Measurements from ENCODE around the gene ZC2HC1C.
"Not testable (repeated sequence)": the region's sequence is repeated elsewhere in the genome, so short reads cannot be mapped to it uniquely, and the experiment has no call there.

The ZC2HC1C gene

GRCh38 chr14:75059642-75060041 lies 9.8 kb upstream of the ZC2HC1C start:
- no peak for DNase-seq

GRCh38 chr14:75060420-75060819 lies 9.0 kb upstream of the ZC2HC1C start:
- DNase-seq, result no peak

DNA sequence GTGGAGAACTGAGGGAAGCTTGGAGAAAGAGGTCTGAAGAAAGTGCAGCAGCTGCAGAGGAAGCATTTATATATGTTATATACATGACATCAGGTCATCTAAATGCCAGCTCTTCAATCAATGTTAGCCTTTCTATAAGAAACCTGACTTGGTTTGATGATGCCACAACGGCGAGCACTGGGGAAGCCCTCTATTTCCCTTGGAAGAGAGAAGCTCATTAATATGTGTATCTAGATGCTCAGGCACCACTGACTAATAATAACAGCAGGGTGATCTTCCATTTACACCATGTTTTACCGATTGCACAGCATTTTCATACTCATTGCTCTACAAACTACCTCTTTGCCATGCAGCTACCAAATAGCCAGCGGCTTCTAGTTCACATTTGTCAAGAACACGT lies 6.4 kb upstream of the ZC2HC1C start:
- peak in 1 of 2 donors; percentile 4 for DNase-seq

DNA sequence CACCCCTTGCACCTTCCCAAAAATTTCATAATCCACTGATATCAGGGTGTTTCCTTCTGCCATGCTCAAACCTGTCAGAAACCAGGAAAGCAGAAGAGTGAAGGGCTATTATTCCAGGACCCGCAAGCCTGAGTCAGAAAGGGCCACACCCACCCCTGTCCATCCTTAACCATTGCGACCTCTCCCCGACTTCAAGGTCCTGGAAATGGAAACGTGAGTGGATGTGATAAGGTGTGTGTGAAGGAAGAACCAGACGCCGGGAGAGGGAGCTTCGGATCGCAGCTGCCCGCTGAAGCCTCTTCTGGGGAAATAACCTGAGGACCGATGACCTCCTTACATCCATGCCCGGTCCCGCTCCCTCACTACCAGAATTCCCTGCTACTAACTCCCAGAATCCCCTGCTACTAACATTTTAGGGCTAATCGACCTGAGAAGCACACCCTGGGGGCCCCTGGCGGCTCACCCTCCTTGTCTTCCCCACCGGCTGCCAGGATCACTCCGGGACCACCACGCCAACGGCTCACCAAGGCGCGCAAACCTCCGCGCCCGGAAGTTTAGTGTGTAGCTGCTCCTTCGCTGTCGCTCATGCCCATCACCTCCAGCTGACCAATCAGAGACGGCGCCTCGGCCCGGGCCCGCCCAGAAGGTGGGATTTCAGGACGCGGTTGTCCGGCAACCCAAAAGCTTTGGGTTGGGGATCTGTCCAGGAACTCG lies 5.8 kb upstream of the ZC2HC1C start, which contains the start of gene ACYP1:
Gene ACYP1, minus strand, starts transcription at position 534 of the 714 bp plus-strand sequence. Its CDS starts 471 bp downstream, at position 63.
- DNase-seq, result peak; percentile 92

DNA sequence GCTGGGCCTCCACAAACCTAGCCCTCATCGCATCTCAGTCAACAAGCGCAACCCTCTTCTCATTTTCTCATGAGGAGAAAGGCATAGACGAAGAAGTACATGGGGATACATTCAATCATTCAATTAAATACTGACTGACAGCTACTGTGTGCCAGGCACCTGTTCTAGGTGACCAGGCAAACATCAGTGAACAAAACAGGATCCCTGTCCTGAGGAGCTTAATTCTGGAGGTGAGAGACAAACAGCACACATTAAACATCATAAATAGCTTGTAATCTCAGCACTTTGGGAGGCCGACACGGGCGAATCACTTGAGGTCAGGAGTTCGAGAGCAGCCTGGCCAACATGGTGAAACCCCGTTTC lies 5.3 kb upstream of the ZC2HC1C start:
- no peak for DNase-seq

- no peak for DNase-seq
Observed at GRCh38 chr14:75066691-75067090, 2.8 kb upstream of the ZC2HC1C start.

GRCh38 chr14:75067212-75067611 lies 2.2 kb upstream of the ZC2HC1C start:
- no peak for DNase-seq

DNA sequence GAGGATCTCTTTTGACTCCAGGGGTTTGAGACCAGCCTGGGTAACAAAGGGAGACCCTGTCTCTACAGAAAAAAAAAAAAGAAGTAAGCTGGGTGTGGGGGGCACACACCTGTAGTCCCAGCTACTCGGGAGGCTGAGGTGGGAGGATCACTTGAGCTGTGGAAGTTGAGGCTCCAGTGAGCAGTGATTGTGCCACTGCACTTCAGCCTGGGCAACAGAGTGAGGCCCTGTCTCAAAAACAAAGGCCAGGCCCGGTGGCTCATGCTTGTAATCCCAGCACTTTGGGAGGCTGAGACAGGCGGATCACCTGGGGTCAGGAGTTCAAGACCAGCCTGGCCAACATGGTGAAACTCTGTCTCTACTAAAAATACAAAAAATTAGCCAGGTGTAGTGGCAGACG lies 1.7 kb upstream of the ZC2HC1C start:
- not testable (repeated sequence) for DNase-seq

DNA sequence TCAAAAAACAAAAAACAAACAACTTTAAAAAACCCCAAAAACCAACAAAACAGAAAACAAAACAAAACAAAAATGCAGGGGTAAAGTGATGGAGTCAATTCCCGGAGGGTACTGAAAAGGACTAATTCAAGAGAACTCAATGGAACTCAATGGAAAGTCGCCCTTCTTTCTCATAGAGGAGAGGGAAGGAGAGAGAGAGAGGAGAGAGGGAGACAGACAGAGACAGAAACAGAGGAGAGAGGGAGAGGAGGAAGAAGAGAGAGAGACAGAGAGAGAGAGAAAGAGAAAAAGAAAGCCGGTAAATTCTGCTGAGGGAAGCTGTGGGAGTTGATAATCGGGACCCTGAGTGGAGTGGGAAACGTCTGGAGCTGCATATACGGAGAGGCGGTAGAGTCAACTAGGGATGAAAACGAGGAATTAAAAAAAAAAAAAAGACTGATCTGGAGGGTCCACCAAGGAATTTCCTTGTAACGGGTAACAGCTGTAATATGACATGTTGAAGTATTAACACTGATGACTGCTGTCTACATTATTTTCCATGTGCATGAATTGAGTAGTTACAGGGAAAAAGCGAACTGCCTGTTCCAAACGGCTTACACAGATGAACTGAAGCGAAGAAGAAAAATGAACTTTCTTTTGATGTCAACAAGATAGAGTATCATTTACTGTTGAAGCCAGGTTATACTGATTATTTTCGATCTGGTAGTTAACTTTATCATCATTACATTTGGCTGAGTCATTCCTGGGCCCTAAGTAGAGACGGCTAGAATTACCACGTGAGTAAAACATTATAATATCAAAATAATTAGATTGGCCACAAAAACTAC lies 934 bp upstream of the ZC2HC1C start:
- no peak for DNase-seq

GRCh38 chr14:75069811-75070145 lies 337 bp downstream of the ZC2HC1C start:
- DNase-seq, result no peak

- no peak for DNase-seq
Observed at GRCh38 chr14:75070383-75070782, 942 bp downstream of the ZC2HC1C start.

DNA sequence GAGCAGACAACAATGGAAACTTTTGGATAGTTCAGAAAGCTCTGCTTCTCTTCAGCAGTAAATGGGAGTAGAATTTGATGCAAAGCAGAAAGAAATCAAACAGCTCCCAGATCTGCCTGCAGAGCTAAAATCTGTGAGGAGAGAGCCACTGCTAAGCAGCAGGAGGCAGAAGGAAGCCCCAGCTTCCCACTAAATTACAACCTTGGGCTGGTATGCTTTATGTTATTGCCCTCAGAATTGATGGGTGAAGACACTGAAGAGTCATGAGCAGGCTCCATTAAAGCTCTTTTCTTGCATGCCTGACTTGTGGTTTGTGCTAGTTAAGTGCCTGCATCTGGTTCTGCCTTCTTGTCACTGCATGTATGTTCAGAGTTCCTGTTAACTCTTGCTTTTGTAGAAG lies 8.4 kb downstream of the ZC2HC1C start:
- DNase-seq, result no peak

DNA sequence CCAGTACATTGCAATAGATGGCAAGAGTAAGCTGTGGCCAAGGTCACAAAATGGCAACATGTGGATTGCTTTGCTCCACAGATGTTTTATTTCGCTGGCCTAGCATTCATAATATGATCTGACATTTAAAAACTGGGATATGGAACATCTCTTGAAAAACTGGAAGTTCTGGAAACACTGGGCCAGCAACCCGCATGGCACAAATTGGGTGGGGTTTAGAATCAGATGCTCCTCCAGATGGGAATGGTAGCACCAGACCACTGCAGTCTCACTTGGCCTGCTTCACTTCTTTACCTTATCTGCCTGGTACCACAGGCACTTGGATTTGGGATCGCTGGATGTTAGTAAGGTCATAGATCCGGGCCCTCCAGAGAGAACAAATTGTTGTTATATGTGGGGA lies 10.1 kb downstream of the ZC2HC1C start:
- no peak for DNase-seq

- no peak for DNase-seq
Observed at GRCh38 chr14:75081660-75082229, 12.3 kb downstream of the ZC2HC1C start.

GRCh38 chr14:75083271-75083670 lies 13.8 kb downstream of the ZC2HC1C start:
- no peak for DNase-seq

DNA sequence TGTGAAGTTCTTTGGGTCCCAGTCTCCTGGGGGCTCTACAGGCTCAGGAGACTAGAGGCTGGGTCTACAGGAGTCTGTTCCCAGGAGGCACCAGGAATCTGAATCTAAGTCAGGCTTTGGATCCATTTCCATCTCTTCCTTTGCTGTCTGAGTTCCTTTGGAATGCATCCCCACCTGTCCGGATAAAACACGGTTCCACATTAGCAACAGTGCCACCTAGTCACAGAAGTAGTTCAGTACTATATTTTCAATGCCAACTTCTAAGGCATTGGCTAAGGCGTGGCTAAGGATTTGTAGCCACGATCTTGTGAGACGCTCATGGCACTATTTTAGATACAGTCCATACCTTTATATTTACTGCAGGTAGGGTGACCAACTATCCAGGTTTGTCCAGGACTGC lies 15.1 kb downstream of the ZC2HC1C start:
- no peak for DNase-seq

DNA sequence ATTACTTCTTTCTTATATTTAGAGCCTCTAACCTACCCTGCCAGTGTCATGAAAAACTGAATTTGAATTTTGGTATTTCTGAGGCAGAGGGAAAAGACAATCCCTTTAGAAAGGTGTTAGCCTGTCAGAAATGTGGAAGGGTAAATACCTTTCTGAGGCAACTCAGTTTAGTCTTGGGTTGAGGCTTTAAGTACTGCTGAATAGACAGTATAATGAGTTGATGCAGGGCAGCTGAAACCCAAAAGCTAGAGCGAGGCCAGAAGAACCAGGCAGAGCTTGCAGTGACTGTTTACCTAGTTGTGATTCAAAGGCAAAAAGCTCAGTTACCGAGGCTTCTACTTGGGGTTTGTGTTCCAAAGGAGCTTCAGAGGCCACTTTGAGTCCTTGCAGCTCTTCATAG lies 18.7 kb downstream of the ZC2HC1C start:
- no peak for DNase-seq

DNA sequence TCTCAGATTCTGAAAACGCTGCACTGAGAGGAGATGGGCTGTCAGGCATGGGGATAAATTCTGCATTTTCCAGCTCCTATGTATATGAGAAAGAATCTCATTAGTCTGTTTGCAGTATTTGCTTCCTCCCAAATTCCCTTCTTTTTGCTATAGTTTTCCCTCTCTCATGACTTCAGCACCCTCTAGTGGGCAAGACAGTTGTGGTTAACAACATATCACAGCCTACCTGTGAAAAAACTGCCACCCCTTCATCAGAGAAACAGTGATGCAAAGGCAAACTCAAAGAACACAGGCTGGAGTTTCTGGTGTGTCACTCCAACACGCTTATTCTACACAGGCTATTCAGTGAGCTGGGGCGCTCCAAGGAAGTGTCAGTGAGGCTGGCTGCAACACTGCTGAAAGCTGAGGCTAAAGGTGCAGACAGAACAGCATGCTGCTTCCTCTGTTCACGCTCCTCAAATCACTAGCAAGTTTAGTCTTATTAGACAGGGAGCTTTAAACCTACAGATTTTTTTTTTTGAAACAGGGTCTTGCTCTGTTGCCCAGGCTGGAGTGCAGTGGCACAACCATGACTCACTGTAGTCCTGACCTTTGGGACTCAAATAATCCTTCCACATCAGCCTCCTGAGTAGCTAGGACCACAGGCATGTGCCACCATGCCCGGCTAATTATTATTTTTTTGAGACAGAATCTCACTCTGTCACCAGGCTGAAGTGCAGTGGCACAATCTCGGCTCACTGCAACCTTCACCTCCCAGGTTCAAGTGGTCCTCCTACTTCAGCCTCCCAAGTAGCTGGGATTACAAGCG lies 19.3 kb downstream of the ZC2HC1C start:
- peak; percentile 28 to 65 for DNase-seq

- no peak for DNase-seq
Observed at GRCh38 chr14:75090353-75090752, 20.9 kb downstream of the ZC2HC1C start.

DNA sequence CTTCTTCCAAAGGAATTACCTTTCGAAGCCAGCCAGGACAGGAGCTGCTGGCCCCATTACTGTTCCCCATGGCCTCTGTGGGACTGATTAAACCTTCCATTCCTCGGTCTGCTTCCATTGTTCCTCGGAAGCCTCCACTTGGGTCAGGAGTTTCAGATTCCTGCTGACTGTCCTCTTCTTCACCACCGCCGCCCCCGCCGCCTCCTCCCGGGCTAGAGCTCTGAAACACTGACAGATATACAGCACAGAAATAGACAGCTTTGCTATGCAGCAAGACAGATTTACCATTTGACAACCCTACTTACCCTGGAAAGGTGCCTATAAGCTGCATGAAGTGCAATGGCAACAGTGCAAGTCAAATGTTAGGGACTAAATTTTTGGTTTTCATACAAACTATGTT lies 21.8 kb downstream of the ZC2HC1C start:
- DNase-seq, result no peak

GRCh38 chr14:75092698-75093097 lies 23.3 kb downstream of the ZC2HC1C start:
- no peak for DNase-seq

DNA sequence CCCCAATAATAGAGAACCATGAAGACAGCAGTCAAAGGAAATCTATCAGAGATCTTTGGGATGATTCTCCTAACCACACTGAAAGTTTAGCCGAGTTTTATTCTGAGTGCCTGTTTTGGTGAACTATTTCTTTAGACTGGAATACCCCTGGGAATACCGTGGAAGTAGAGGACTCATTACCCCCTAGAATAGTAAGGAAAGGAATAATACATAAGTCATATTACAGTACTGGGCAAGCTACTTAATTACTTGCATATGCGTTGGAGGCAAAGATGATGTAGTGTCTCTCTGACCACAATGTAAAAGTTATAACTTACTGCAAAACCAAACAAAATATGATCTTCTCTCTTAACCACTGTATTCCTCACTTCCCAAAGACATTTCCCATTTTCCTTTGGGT lies 25.5 kb downstream of the ZC2HC1C start:
- no peak for DNase-seq

DNA sequence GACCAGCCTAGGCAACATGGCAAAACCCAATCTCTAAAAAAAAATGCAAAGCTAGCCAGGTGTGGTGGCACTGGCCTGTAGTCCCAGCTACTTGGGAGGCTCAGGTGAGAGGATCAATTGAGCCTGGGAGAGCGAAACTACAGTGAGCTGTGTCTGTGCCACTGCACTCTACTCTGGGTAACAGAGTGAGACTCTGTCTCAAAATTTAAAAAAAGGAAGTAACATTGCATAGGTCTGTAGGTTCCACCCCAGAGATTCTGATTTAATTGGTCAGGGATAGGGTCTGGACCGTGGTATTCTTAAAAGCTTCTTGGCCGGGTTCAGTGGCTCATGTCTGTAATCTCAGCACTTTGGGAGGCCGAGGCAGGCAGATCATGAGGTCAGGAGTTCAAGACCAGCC lies 26.2 kb downstream of the ZC2HC1C start:
- DNase-seq, result no peak

Data from CD4-positive, alpha-beta T cell treated with Interleukin-4 for 1 hour (primary cell).